HG03039 (cell line): ENCODE data around the gene PITRM1.
A peak's percentile ranks its signal among the peaks of the same experiment; 100 is the strongest.
"Not testable (repeated sequence)": the region's sequence is repeated elsewhere in the genome, so short reads cannot be mapped to it uniquely, and the experiment has no call there.

Experiments used
- ATAC-seq: cut with Tn5 transposase; IDR thresholded peaks from one replicate; pipeline ENCODE4 v1.9.1; 2021; ENCODE audit warnings: mild to moderate bottlenecking, moderate library complexity; ENCODE audit not compliant: unreplicated experiment

PITRM1 gene

GRCh38 chr10:3172446-3173170 lies at the start of gene PITRM1:
Gene PITRM1 (minus strand): TSS chr10:3172782. CDS start chr10:3172772, 10 bp downstream.
- ATAC-seq, result peak; percentile 97

- ATAC-seq, result no peak
Observed at GRCh38 chr10:3222068-3222467, 49.5 kb upstream of the PITRM1 start.

- not testable (repeated sequence) for ATAC-seq
Observed at GRCh38 chr10:3221601-3222000, 49.0 kb upstream of the PITRM1 start.

GRCh38 chr10:3220853-3221252 lies 48.3 kb upstream of the PITRM1 start:
- no peak for ATAC-seq

GRCh38 chr10:3219021-3219628 lies 46.5 kb upstream of the PITRM1 start:
- not testable (repeated sequence) for ATAC-seq

- ATAC-seq, result no peak
Observed at GRCh38 chr10:3217853-3218252, 45.3 kb upstream of the PITRM1 start.

GRCh38 chr10:3217301-3217700 lies 44.7 kb upstream of the PITRM1 start:
- ATAC-seq, result no peak

- ATAC-seq, result no peak
Observed at GRCh38 chr10:3215153-3215775, 42.7 kb upstream of the PITRM1 start.

- ATAC-seq, result no peak
Observed at GRCh38 chr10:3213758-3214515, 41.4 kb upstream of the PITRM1 start.

GRCh38 chr10:3213208-3213607 lies 40.6 kb upstream of the PITRM1 start:
- ATAC-seq, result no peak

GRCh38 chr10:3210251-3210877 lies 37.8 kb upstream of the PITRM1 start:
- no peak for ATAC-seq

GRCh38 chr10:3208481-3209406 lies 36.2 kb upstream of the PITRM1 start:
- ATAC-seq, result no peak

GRCh38 chr10:3207351-3207750 lies 34.8 kb upstream of the PITRM1 start:
- no peak for ATAC-seq

- no peak for ATAC-seq
Observed at GRCh38 chr10:3206511-3207157, 34.1 kb upstream of the PITRM1 start.

- no peak for ATAC-seq
Observed at GRCh38 chr10:3203972-3204371, 31.4 kb upstream of the PITRM1 start.

GRCh38 chr10:3203016-3203811 lies 30.6 kb upstream of the PITRM1 start:
- ATAC-seq, result no peak

- ATAC-seq, result no peak
Observed at GRCh38 chr10:3201796-3202195, 29.2 kb upstream of the PITRM1 start.

- no peak for ATAC-seq
Observed at GRCh38 chr10:3199488-3199887, 26.9 kb upstream of the PITRM1 start.

GRCh38 chr10:3198900-3199299 lies 26.3 kb upstream of the PITRM1 start:
- no peak for ATAC-seq
